ENCODE data around the gene HSD17B12.

HSD17B12 gene

DNA sequence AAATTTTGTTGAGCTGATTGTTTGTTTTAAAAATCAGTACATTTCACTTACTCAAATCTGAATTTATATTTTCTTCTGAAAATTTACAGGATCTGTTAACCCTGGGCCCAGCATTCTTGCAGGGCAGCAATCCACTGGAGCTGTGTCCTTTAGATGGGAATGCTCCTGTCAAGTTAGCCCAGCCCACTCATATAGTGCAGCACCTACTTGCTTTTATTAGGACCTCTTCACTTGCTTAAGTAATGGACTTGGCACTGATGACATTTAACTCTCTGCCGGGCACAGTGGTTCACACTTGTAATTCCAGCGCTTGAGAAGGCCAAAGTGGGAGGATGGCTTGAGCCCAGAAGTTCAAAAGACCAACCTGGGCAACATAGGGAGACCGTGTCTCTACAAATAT, 89.6 kb downstream of the HSD17B12 start:
- TF ChIP-seq, protein P1, sequence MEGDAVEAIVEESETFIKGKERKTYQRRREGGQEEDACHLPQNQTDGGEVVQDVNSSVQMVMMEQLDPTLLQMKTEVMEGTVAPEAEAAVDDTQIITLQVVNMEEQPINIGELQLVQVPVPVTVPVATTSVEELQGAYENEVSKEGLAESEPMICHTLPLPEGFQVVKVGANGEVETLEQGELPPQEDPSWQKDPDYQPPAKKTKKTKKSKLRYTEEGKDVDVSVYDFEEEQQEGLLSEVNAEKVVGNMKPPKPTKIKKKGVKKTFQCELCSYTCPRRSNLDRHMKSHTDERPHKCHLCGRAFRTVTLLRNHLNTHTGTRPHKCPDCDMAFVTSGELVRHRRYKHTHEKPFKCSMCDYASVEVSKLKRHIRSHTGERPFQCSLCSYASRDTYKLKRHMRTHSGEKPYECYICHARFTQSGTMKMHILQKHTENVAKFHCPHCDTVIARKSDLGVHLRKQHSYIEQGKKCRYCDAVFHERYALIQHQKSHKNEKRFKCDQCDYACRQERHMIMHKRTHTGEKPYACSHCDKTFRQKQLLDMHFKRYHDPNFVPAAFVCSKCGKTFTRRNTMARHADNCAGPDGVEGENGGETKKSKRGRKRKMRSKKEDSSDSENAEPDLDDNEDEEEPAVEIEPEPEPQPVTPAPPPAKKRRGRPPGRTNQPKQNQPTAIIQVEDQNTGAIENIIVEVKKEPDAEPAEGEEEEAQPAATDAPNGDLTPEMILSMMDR (IDR thresholded peaks at IDR 0.05; ENCODE audit: low read depth, low read length): no peak
- no peak for DNase-seq (ENCODE audit: low read depth in 2 of 2)
- H3K4me3 ChIP-seq (replicated peaks in 1 of 2; ENCODE audit: low read depth in 2 of 2, low read length in 2 of 2): no peak overlapping the region

GRCh38 chr11:43772733-43773132, 92.2 kb downstream of the HSD17B12 start:
- no peak for DNase-seq (ENCODE audit: low read depth in 2 of 2)
- TF ChIP-seq, protein P1 (IDR thresholded peaks at IDR 0.05; ENCODE audit: low read depth, low read length): no peak

DNA sequence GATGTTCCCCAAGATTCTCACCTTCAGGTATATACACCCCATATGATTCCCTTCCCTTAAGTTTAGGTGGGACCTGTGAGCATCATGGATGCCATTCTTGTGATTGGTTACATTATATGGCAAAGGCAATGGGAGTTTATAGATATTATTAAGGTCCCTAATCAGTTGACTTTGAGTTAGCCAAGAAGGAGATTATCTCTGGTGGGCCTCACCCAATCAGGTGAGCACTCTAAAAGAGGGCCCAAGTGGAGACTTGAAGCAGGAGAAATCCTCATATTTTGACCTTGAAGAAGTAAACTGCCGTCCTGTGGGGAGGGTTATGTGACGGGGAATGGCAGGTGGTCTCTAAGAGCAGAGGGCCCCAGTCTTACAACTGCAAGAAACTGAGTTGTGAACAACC, 94.2 kb downstream of the HSD17B12 start:
- H3K4me3 ChIP-seq (replicated peaks in 1 of 2; ENCODE audit: low read depth in 2 of 2, low read length in 2 of 2): no peak overlapping the region
- no peak for DNase-seq (ENCODE audit: low read depth in 2 of 2)
- TF ChIP-seq, protein P1 (IDR thresholded peaks at IDR 0.05; ENCODE audit: low read depth, low read length): no peak

More at GRCh38 chr11:43772733-43773132, 92.2 kb downstream of the HSD17B12 start:
- no peak overlapping the region for H3K4me3 ChIP-seq (replicated peaks in 1 of 2; ENCODE audit: low read depth in 2 of 2, low read length in 2 of 2)

DNA sequence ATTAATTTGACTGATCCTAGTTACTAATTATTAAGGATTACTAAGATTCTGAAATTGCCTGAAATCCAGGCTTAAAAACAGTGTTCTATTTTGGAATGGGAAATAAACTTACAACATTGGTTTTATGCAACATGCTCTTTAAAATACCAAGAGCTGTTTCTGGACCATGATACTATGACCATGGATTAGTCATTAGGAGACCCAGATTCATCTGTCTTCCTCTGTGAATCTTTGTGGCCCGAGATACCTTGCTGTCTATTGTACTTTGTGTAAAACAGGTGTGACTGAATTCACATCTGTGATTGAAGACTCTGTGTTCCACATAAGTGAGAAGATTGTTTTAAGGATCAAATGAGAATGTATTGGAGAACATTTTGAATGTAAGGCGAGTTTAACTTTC, 98.8 kb downstream of the HSD17B12 start:
- TF ChIP-seq, protein P1 (IDR thresholded peaks at IDR 0.05; ENCODE audit: low read depth, low read length): no peak
- H3K4me3 ChIP-seq (replicated peaks in 1 of 2; ENCODE audit: low read depth in 2 of 2, low read length in 2 of 2): no peak overlapping the region
- DNase-seq (ENCODE audit: low read depth in 2 of 2): peak in 1 of 2 donors; percentile 10

DNA sequence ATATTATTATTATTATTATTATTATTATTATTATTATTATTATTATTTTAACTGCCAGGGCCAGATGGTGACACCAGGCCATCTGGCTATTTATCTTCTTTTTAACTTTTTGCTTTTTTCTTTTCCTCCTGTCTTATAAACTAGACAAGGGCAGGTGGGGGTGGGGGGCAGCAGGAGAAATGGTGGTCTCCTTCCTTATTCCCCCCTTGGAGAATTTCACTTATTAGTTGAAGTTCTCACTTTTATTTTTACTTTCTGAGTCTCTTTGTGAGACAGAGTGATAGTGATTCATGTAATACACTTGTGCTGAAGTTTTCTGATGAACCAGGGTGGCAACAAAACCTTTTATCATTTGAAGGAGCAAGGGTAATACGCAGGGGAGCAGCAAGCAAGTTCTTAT, 103.8 kb downstream of the HSD17B12 start:
- TF ChIP-seq, protein P1 (IDR thresholded peaks at IDR 0.05; ENCODE audit: low read depth, low read length): no peak
- H3K4me3 ChIP-seq (replicated peaks in 1 of 2; ENCODE audit: low read depth in 2 of 2, low read length in 2 of 2): no peak overlapping the region
- DNase-seq (ENCODE audit: low read depth in 2 of 2): no peak

DNA sequence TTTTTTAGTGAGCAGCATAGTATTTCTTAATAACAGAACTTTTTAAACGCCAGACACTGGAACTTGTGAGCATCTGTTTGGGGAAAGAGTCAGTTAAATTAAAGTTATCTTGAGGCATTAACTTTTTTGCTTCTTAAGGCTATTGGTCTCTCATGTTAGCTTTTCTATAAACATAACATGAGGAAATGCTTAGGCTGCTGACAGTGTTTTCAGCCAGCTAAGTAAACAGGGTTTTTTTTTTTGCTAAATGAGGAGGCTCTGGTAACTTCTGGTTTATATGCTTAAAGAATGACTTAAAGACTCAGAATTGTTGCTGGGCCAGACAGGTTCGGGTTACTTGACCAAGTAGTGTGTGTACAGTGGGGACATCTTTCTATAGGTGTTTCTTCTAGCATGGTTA, 104.3 kb downstream of the HSD17B12 start:
- DNase-seq (ENCODE audit: low read depth in 2 of 2): peak in 1 of 2 donors; percentile 32
- no peak overlapping the region for H3K4me3 ChIP-seq (replicated peaks in 1 of 2; ENCODE audit: low read depth in 2 of 2, low read length in 2 of 2)
- TF ChIP-seq, protein P1 (IDR thresholded peaks at IDR 0.05; ENCODE audit: low read depth, low read length): no peak

DNA sequence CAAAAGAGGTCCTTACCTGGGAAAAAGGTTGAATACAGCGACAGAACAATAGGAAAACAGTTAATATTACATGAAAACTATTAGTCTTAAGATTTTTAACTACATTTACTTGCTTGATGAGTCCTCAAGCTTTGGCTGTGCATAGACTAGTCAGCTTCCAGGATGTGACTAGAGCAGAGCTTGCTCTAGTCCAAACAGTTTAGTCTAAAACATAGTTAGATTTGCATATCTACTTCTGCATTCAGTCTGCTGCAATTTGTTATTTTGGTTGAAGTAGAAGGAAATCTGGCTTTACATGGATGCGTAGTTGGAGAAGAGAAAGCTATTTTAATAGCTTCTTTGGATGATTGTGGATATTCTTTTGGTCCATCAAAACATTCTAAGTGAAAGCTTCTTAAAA, 104.8 kb downstream of the HSD17B12 start:
- TF ChIP-seq, protein P1 (IDR thresholded peaks at IDR 0.05; ENCODE audit: low read depth, low read length): no peak
- DNase-seq (ENCODE audit: low read depth in 2 of 2): peak in 1 of 2 donors; percentile 6
- no peak overlapping the region for H3K4me3 ChIP-seq (replicated peaks in 1 of 2; ENCODE audit: low read depth in 2 of 2, low read length in 2 of 2)
